ENCODE data around the gene DCPS. TPM values are rescaled to one million over a fixed set of nuclear protein-coding genes. Genes with fewer than 3 reads are reported as not detected.

DCPS gene
- total RNA-seq, 1 experiment from 2014 or later: 33.2 TPM

- Mint-ChIP-seq H3K4me1 (ENCODE audit: low read depth, unreplicated experiment) (peaks cover 44% of the 10 kb centered on the region), H3K27me3 (ENCODE audit: unreplicated experiment) (no peaks in the 10 kb centered on the region), H3K4me3 (ENCODE audit: low read depth, unreplicated experiment) (peak overlapping the region; percentile 40), H3K9me3 (ENCODE audit: low read depth, unreplicated experiment) (no peaks in the 10 kb centered on the region), H3K36me3 (ENCODE audit: insufficient read depth, unreplicated experiment) (peaks cover 43% of the 10 kb centered on the region), H3K27ac (ENCODE audit: unreplicated experiment) (peak overlapping the region; percentile 87)
- intact Hi-C loops (cut with micrococcal nuclease; ENCODE audit: unreplicated experiment): no loop called here
- CTCF ChIA-PET: interaction anchor here (0.6 to 1.8 kb wide), 4 partner anchors 11 to 141 kb away, joined by 3 to 5 read pairs (median 4); no protein-coding TSS in a partner anchor
- DNase-seq: peak; percentile 71
- no TSS peak for BruUV-seq (replicated peaks)
- TF ChIP-seq CTCF (IDR thresholded peaks at IDR 0.05; ENCODE audit: unreplicated experiment): no peak
Measured at GRCh38 chr11:126339863-126340434, 36.1 kb downstream of the DCPS start.

- Mint-ChIP-seq H3K4me3 (ENCODE audit: low read depth, unreplicated experiment) (no peak overlapping the region), H3K27ac (ENCODE audit: unreplicated experiment) (peak overlapping the region; percentile 87), H3K4me1 (ENCODE audit: low read depth, unreplicated experiment) (peaks cover 45% of the 10 kb centered on the region), H3K9me3 (ENCODE audit: low read depth, unreplicated experiment) (no peaks in the 10 kb centered on the region), H3K27me3 (ENCODE audit: unreplicated experiment) (no peaks in the 10 kb centered on the region), H3K36me3 (ENCODE audit: insufficient read depth, unreplicated experiment) (peaks cover 51% of the 10 kb centered on the region)
- no peak for DNase-seq
- no peak for TF ChIP-seq CTCF (IDR thresholded peaks at IDR 0.05; ENCODE audit: unreplicated experiment)
- CTCF ChIA-PET: interaction anchor here (0.5 to 1.8 kb wide), 3 partner anchors 14 to 1571 kb away, joined by 3 to 4 read pairs (median 3); partner anchors contain the start of gene ST3GAL4
- no TSS peak for BruUV-seq (replicated peaks)
- intact Hi-C loops (cut with micrococcal nuclease; ENCODE audit: unreplicated experiment): no loop called here
Measured at GRCh38 chr11:126340960-126341606, 37.2 kb downstream of the DCPS start.

- intact Hi-C loops (cut with micrococcal nuclease; ENCODE audit: unreplicated experiment): no loop called here
Measured at GRCh38 chr11:126341760-126342161, 37.9 kb downstream of the DCPS start.

GRCh38 chr11:126343051-126343450 is 39.2 kb downstream of the DCPS start:
- peaks cover 64% of the 10 kb centered on the region for H3K36me3 Mint-ChIP-seq (ENCODE audit: insufficient read depth, unreplicated experiment)
- no peak for DNase-seq
- CTCF ChIA-PET: no interaction called here
- BruUV-seq (replicated peaks): no TSS peak
- no peaks in the 10 kb centered on the region for H3K9me3 Mint-ChIP-seq (ENCODE audit: low read depth, unreplicated experiment)
- no peak overlapping the region for H3K4me3 Mint-ChIP-seq (ENCODE audit: low read depth, unreplicated experiment)
- intact Hi-C loops (cut with micrococcal nuclease; ENCODE audit: unreplicated experiment): no loop called here
- TF ChIP-seq CTCF (IDR thresholded peaks at IDR 0.05; ENCODE audit: unreplicated experiment): no peak
- H3K27me3 Mint-ChIP-seq (ENCODE audit: unreplicated experiment): no peaks in the 10 kb centered on the region
- H3K27ac Mint-ChIP-seq (ENCODE audit: unreplicated experiment): no peak overlapping the region
- H3K4me1 Mint-ChIP-seq (ENCODE audit: low read depth, unreplicated experiment): peaks cover 50% of the 10 kb centered on the region

More at GRCh38 chr11:126341760-126342161, 37.9 kb downstream of the DCPS start:
- no TSS peak for BruUV-seq (replicated peaks)
- CTCF ChIA-PET: interaction anchor here (0.5 kb wide), 2 partner anchors 14 to 1571 kb away, joined by 3 read pairs; partner anchors contain the start of gene ST3GAL4
- Mint-ChIP-seq H3K4me3 (ENCODE audit: low read depth, unreplicated experiment) (no peak overlapping the region), H3K4me1 (ENCODE audit: low read depth, unreplicated experiment) (peaks cover 50% of the 10 kb centered on the region), H3K36me3 (ENCODE audit: insufficient read depth, unreplicated experiment) (peaks cover 57% of the 10 kb centered on the region), H3K9me3 (ENCODE audit: low read depth, unreplicated experiment) (no peaks in the 10 kb centered on the region), H3K27ac (ENCODE audit: unreplicated experiment) (peak overlapping the region; percentile 72), H3K27me3 (ENCODE audit: unreplicated experiment) (no peaks in the 10 kb centered on the region)
- no peak for DNase-seq
- no peak for TF ChIP-seq CTCF (IDR thresholded peaks at IDR 0.05; ENCODE audit: unreplicated experiment)

Data from Calu3 (cell line).